Hepatocyte (in vitro differentiated cells): ENCODE results near the gene BBOX1.

ENCODE experiments used
- EZH2 ChIP-seq: fragments of 200-600 bp; sonication (generic); IDR thresholded peaks from 2 replicates; pipeline ENCODE4 v1.6.1; 2016; ENCODE audit warnings: antibody characterized with exemption, mild to moderate bottlenecking, borderline replicate concordance
- TF ChIP-seq, protein P1 (sequence below): fragments of 200-600 bp; sonication (generic); IDR thresholded peaks from 2 replicates; pipeline ENCODE4 v1.5.1; 2016; ENCODE audit warnings: antibody characterized with exemption, mild to moderate bottlenecking; ENCODE audit not compliant: poor library complexity

DNA sequence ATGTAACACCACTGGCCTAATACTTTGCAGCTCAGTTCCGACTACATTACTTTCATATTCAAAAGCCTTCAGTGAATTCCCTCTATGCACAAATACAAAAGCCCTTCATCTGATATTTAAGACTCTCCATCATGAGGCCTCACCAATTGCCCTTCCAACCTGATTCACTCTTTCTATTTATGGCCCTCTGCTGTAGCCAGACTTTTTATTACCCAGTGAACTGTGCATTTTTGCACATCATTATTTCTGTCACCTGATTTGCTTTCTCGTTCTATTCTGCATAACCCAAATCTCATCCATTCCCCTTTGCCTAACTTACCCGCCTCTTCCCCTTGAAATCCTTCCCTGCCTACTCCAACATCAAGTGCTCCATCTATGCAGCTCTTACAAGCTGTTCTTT lies 78.3 kb downstream of the BBOX1 start:
- TF ChIP-seq, protein P1, sequence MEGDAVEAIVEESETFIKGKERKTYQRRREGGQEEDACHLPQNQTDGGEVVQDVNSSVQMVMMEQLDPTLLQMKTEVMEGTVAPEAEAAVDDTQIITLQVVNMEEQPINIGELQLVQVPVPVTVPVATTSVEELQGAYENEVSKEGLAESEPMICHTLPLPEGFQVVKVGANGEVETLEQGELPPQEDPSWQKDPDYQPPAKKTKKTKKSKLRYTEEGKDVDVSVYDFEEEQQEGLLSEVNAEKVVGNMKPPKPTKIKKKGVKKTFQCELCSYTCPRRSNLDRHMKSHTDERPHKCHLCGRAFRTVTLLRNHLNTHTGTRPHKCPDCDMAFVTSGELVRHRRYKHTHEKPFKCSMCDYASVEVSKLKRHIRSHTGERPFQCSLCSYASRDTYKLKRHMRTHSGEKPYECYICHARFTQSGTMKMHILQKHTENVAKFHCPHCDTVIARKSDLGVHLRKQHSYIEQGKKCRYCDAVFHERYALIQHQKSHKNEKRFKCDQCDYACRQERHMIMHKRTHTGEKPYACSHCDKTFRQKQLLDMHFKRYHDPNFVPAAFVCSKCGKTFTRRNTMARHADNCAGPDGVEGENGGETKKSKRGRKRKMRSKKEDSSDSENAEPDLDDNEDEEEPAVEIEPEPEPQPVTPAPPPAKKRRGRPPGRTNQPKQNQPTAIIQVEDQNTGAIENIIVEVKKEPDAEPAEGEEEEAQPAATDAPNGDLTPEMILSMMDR = no peak
- TF ChIP-seq EZH2 = no peak
